Thyroid gland (tissue), 4 donors: ENCODE data around the gene USP49.

ENCODE experiments used
- CTCF ChIP-seq, 6 experiments: fragments of 200-600 bp in 3 of 6; fragments of 450-650 bp in 3 of 6; sonication (generic) in 3 of 6; IDR thresholded peaks; one replicate each; pipeline ENCODE4 v1.5.1; 2016 to 2019; ENCODE audit warnings: antibody characterized with exemption in 6 of 6, mild to moderate bottlenecking in 2 of 6, inconsistent platforms in 1 of 6, moderate library complexity in 1 of 6
- POLR2A ChIP-seq, 2 donors: fragments of 450-650 bp; IDR thresholded peaks; one replicate each; pipeline ENCODE4 v1.6.1; 2017; ENCODE audit warnings: antibody characterized with exemption in 2 of 2, mild to moderate bottlenecking in 2 of 2, moderate library complexity in 1 of 2

- no peak for TF ChIP-seq POLR2A (IDR thresholded peaks at IDR 0.05)
- TF ChIP-seq CTCF (IDR thresholded peaks at IDR 0.05) = no peak
Observed at GRCh38 chr6:41877051-41877680, 18.0 kb downstream of the USP49 start.
